Raji (cell line): ENCODE data around the gene TMEM154.

Source experiments
- POLR2A ChIP-seq: IDR thresholded peaks from 2 replicates; pipeline ENCODE4 v1.6.1; 2011; ENCODE audit warnings: low read depth, low read length, control low read depth; ENCODE audit not compliant: insufficient read depth

Gene TMEM154

DNA sequence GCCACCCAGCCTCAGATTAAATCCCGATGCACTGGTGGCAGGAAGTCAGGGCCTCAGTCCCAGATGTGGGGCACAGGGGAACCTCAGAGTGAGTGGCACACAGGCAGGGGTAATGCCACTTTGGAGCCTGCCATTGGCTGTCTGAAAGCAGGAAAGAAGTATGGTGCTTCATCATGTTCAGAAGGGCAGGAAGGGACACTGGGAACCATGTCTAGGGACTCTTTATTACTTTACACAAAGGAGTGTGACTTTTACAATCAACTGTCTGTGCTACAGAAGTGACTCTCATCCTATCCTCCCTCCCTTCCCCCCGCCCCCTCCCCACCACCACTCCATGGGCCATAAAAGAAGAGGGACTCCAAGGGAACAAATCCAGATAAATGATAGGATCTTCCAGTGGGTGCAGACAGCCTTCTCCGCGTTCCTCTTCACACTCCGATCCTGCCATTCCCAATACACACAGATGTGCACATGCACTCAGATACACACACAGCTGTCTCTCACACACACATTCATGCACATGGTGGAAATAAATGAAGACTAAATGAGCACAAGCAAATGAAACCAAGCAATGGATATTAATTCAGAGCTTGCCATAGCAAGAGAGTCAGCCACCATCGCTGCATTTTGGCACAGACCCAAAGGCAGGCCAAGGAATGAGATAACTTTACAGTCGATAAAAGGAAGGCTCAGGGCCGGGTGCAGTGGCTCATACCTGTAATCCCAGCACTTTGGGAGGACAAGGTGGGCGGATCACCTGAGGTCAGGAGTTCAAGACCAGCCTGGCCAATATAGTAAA lies 2.5 kb upstream of the TMEM154 start:
- no peak for TF ChIP-seq POLR2A

DNA sequence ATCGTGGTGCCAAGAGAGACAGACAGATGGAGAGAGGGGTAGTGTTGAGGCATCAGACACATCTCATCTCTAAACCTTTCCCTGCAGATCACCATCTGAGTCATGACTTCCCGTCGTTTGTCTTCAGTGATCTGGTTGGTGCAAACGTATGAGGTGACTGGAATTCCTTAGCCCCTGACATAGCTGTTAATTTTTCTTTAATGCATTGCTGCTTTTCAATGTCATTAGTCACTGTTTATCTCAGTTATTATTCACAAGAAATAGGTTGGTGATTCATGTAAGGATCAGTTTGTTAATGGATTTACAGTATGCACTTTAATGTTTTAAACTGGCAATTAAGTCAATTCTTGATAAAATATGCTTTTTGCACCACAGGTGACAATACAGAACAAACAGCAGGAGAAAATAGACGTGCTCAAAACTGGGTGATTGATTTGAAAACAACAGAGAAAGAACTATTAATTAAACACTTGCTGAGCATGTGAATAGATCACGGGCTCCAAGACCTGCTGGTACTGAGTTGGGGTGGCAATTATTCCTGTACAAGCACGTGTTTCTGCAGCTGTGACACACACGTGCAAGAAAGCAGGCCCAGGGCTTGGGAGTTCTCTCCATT lies 1.3 kb upstream of the TMEM154 start:
- TF ChIP-seq POLR2A, result no peak

DNA sequence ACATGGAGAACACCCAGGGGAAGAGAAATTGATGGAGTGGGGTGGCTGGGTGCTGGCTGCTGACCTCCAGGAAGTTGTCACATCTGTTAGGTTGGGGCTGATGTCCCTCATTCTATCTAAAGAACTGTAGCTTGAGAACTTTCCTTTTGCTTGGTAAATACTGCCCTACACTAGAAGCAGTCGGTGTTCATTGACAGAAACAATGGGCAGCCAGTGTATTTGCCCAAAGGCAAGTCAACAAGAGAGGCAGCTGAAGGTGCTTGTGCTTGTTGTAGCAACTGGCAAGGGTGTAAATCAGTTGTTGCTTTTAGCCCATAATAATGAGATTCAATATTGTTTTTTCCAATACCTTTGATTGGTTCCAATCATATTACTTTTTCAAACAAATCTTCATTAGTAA lies 956 bp downstream of the TMEM154 start:
- no peak for TF ChIP-seq POLR2A

DNA sequence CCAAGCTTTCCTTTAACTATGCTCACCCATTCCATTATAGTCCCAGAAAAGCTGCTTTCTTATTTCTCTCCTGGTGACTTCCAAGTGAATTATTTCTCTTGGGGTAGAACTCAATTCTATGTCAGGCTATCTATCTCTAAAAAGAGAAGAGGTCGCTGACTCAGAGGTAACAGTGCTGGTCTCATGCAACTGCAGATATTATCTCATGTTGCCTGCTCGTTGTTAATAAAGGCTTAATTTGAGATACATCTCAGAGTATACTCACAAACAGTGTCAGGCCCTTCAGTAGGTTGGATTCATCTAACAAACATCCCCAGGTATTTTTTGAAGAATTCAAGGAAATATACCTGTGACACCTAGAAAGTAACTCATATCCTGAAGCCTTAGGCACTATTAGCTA lies 2.7 kb downstream of the TMEM154 start:
- no peak for TF ChIP-seq POLR2A

DNA sequence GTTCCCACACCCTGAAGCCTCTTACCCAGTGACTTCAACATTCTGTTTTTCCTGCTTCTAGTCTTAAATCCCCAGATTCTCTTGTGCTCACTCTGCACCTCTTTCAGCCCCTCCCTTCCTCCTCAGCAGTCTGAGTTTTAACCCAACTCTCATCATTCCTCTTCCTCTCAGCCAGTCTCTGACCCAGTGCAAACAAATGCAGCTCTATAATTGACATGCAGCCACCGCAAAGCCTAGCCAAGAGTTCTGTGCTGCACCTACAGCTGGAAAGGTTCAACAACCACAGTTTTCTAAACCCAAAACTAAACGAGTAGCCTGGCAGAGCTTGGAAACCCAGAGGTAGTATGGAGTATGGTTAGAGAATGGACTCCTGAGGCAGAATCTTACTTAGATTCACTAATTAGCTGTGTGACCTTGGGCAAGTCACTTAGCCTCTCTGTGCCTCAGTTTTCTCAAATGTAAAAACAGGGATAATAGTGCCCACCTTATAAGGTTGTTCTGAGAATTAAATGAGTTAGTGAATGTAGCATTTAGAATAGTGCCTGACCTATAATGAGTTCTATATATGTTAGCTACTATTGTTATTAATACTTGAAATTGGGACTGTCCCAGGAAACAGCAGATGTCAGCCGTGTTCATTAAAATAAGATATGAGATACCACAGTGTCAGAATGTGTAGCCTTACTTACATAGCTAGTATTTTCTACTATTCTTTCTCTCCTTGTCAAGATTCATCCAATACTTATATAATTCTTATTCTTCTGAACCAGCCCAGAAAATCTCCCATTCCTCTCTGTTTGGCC lies 3.5 kb downstream of the TMEM154 start:
- TF ChIP-seq POLR2A, result no peak

DNA sequence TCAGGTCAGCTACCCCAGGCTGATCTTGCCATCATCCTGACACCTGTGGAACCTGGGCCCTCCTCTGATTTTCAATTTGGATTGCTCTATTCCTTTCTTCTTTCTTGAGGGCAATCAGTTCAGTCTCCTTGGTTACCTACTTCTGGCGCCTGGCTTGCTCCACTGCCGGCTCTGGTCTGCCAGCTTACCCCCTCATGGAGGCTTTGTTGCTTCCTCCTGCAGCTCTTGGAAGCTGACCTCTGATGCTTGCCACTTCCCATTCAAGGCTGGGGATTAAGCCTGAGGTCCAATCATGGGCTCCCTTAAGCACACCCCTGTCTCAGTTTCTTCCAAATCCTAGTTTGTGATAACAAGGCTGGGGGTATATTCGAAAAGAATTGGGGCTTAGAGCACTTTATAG lies 5.4 kb downstream of the TMEM154 start:
- no peak for TF ChIP-seq POLR2A

DNA sequence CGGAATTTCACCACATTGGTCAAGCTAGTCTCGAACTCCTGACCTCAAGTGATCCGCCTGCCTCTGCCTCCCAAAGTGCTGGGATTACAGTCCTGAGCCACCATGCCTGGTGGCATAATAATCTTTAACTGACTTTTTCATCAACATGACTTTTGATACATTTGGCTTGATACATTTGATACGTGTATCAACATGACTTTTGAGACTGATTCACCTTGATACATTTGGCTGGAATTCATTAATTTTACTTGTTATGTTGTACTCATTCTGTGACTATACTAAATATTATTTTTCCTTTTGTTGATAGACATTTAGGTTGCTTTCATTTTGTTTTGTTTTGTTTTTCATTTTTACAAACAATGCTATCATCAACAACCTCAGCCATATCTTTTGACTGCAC lies 6.3 kb downstream of the TMEM154 start:
- no peak for TF ChIP-seq POLR2A

DNA sequence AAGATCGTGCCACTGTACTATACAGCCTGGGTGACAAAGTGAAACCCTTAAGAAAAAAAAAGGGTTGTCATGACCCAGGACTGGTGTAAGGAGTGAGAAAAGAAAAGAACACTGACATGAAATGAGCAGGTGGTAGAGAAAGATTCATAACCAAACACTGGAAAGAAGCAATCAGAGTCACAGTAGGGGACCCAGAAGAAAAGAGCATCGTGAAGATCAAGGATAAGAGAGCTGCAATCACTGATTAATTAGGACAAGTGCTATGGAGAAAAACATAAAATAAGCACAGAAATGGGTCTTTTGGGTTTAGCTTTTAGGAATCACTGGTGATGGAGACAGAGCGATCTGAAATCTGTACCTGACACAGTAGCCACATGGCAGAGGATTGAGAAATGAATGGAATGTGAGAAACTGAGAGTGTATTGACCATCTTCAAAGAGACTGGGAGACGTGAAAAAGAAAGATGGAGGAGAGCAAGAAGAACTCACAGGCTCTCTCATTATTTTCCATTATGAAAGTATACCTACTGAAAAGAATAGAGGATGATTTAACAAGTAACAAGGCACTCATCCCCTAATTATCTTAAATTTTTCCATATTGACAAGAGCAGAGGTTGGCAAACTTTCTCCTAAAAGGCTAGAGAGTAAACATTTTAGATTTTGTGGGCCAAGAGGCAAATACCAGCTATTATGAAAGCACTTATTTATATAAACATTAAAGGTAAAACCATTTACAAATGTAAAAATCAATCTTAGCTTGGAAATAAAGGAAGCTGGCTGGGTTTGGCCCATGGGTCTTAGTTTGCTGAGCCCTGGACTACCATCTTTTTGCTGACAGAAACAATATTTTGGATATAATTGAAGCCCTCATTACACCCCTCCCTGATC lies 7.3 kb downstream of the TMEM154 start:
- no peak for TF ChIP-seq POLR2A

DNA sequence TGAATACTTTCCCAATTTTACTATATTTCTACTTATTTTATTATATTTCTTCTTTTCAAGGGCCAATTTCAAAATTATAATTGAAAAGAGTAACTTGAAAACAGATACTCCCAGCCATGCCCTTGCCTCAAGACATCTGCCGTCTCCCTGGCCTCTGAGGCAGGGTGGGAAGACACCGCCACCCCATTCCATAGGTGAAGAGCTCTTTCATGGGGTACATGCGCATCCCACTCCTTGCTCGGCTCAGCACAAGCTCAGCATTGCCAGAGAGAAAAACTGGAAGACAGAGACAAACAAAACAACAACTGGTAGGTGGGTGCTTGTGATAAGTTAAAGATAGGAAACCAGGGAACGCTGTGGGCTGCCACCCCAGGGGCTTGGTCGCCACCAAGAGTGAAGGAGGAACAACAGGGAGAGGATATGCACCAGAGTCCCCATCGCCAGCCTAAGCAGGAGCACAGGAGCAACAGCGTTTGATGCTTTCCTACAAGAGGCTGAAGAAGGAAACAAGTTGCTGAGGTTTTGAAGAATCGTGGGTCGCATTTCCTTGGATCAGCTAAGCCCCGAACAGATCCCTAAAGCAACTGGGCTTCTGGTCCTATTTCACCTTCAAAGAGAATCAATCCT lies 11.3 kb downstream of the TMEM154 start:
- no peak for TF ChIP-seq POLR2A

DNA sequence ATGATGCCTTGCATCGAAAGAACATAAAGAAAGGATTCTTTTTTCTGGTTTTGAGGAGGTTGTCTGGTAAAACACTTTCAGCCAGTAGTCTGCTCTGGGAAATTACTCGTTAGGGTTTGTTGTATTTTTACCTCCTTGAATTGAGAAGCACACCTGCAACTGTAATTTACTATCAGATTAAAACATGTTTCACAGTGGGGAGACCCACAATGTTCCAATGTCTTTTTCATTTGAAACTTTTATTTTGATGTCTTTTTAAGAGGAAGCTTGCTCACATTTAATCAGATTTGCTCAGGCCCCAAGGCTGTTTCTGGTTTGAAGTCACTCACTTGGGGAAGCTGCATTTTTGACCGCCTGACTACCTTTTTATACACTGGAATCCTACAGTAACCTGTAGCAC lies 12.0 kb downstream of the TMEM154 start:
- no peak for TF ChIP-seq POLR2A

DNA sequence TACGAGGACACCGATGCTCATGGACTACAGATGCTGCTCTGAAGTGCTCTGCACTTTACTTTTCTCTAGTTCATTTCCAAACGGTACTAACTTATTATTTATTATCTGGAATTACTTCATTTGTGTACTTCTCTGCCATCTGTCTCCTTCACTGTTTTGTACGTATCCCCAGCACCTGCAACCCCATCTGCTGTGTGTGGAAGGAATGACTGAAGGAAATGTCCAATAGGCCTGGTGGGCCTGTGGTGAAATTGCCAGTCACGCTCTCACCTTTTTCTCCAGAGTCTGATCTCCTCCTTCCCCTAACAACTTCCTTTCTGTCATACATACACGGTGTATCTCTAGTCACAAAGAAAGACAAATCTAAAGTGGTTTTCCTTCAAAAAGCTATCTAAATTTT lies 12.9 kb downstream of the TMEM154 start:
- TF ChIP-seq POLR2A, result no peak

DNA sequence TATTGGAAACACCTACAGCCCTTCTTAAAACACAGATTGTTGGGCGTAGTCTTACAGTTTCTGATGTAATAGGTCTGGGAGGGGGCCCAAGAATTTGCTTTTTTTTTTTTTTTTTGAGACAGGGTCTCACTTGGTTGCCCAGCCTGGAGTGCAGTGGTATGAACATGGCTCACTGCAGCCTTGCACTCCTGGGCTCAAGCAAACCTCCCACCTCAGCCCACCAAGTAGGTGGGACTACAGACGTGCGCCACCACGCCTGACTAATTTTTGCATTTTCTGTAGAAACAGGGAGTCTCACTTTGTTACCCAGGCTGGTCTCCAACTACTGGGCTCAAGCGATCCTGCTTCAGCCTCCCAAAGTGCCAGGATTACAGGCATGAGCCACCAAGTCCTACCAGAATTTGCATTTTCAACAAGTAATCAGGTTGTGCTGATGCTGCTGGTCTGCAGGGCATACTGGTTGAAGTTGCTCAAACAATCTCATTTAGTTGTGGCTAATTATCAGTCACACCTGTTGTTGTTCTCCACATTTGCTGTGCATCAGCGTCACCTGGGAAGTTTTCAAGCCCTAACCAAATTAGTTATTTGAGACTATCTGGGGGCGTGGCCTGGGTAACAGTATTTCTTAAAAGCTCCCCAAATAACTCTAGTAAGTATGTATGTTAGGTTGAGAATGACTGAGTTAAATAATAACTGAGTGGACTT lies 14.0 kb downstream of the TMEM154 start:
- peak; percentile 47 for TF ChIP-seq POLR2A

DNA sequence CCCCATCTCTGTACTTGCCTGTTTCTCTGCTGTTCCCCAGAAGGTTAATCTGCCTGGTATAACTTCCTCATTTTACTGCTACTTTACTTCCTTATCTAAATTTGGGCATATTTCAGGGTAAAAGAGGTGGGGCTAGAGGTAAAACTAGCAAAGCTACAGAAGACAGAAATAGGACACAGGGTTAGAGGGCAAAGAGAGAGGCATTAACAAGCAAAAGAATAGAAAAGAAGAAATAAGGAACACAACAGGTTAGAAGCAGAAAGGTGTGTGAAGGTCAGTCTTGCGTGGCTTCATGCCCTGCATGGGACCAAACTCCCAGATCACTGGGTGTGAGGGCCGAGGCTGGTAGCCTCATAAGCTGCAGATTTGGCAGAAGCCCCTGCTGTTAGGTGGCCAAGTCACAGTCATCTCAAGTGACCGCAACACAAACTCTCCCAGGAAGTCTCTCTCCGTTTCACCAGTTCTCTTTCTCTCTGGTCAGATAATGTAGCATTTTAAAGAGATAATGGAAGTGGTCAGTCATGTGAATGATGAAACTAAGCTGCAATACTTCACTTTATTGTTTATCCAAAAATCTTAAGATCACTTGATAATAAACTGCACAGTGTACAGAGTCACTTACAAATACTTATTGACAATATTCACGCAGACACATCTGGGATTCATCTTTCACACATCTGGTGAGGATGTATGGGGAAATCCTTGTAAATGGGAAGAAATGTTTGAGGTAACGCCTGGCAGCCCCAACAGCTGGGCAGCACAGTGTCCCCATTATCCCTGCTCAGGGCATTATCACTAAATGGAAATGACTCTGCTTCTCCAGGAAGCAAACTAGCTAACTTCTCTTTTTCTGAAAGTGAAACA lies 16.4 kb downstream of the TMEM154 start:
- peak; percentile 32; the same call in 1 of the 2 replicates for TF ChIP-seq POLR2A
